Activated T-helper 2 cell treated with anti-CD3 and anti-CD28 coated beads, Interferon-gamma antibody, Interleukin-2, Interleukin-4, amounts not matched to agents 10 μg/mL and 5 μg/mL and 100 μg/mL, durations not matched to agents 14 hours and 24 hours and 36 hours (primary cell): ENCODE data around the gene BTAF1. TPM values are rescaled to one million over a fixed set of nuclear protein-coding genes. Genes with fewer than 3 reads are reported as not detected.

Source experiments
- total RNA-seq: library from RNA; stranded (reverse); gene quantifications from 2 replicates; pipeline ENCODE4 v1.2.3, GENCODE V29; 2022

BTAF1 gene
- total RNA-seq, 1 donor from 2014 or later, result 68.2 TPM

Other genes with a start within 250 kb of the BTAF1 start
- 27.2 and 28.1 TPM in 2 replicates for gene TNKS2, start 125.3 kb upstream of the BTAF1 start, total RNA-seq
- gene FGFBP3, start 14.3 kb upstream of the BTAF1 start, total RNA-seq, result 1.8 and 2.4 TPM in 2 replicates